ENCODE results near the gene CAPNS2.

The CAPNS2 gene

GRCh38 chr16:55566432-55567175 is at the start of gene CAPNS2:
TSS of gene CAPNS2 (plus strand) at chr16:55566684. CDS start at chr16:55566757, 73 bp downstream.
- DNase-seq, result no peak

DNA sequence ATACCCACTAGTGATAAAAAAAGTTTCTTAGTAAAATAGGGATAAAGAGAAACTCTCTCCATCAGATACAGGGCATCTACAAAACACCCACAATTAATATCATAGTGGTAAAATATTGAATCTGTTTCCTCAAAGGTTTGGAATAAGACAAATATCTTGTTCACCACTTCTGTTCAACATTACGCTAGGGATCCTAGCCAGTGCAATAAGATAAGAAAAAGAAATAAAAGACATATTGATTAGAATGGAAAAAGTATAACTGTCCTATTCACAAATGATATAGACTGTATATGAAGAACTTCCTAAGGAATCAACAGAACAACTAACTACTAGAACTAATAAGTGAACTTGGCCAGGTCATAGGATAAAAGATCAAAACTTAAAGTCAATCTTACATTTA is 44.7 kb upstream of the CAPNS2 start:
- no peak for DNase-seq

GRCh38 chr16:55526441-55526840 is 40.0 kb upstream of the CAPNS2 start:
- DNase-seq, result no peak

- DNase-seq, result no peak
Measured at GRCh38 chr16:55527885-55528284, 38.6 kb upstream of the CAPNS2 start.

DNA sequence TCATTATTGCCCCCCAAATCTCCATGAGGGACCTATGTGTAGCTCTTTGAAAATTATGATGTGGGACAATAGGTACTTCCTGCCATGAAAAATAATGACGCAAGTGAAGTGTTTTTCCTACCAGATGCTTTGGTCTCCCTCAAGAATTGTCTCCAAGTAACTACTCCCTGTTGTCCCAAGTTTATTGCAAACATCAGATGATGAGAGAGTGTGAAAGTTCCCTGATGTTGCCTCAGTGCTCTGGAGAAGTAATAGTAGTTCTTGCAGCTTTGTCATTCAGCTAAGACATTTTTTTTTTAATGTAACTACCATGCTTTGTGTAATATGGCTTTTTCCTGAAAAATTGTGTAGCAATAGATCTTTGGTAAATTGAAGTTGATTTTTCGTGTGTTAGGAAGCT is 37.5 kb upstream of the CAPNS2 start:
- no peak for DNase-seq

DNA sequence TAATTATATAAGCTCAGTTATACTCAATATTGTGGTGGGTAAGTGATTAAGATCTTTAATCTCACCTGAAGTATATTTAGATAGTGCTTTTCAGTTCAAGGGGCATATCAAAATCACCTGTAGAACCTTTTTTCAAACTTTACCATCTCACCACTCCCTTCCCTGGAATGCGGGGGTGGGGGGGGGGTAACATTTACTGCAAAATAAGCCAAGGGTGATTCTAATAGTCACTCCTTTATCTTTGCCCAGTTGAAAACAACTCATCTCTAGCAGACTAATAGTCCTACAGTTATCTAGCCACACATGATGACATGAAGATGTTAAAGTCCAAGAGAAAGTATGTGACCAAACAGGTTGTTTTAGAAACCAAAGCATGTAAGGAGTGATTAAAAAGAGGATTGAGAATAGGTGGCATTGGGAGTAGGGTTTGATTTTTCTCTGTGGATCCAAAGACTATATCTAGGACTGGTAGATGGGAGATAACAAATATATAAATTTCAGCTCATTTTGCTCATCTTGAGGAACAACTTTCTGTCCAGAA is 36.1 kb upstream of the CAPNS2 start:
- DNase-seq, result no peak

- DNase-seq, result no peak
Measured at GRCh38 chr16:55532227-55532626, 34.3 kb upstream of the CAPNS2 start.

GRCh38 chr16:55534756-55535155 is 31.7 kb upstream of the CAPNS2 start:
- no peak for DNase-seq

- DNase-seq, result no peak
Measured at GRCh38 chr16:55539049-55539448, 27.4 kb upstream of the CAPNS2 start.

DNA sequence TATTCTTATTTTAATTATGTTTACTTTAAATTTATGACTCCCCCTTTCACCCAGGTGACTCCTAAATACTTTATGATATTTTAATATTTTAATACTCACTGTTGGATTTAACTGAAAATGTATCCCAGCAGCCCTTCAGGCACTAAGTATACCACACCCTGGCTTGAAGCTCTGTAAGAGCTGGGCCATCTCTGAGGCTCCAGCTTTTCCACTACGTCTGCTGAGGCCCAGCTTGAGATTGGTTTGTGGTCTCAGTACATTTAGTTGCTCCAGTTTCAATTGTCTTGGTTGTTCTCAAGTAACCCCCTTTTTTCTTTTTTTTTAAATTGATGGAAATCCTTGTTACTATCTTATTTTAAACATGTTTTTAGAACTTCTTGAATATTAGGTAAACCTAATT is 27.0 kb upstream of the CAPNS2 start:
- no peak for DNase-seq

DNA sequence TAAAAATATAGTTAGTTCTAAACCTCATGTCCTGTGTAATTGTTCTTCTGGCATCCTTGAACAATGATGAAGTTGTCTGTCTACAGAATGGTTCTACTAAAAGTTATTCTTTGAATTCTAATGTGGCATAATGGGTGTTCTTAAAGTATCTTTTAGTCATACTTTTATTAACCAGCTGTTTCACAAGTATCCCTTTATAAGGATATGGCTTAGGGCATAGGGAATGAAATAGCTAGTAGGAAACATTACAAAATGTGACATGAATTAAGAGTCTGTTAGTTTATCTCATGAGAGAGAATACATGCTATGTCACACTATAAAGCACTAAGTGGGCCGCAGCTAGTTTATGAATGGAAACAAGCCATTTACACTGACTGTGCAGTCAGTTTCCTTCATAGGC is 26.3 kb upstream of the CAPNS2 start:
- no peak for DNase-seq

DNA sequence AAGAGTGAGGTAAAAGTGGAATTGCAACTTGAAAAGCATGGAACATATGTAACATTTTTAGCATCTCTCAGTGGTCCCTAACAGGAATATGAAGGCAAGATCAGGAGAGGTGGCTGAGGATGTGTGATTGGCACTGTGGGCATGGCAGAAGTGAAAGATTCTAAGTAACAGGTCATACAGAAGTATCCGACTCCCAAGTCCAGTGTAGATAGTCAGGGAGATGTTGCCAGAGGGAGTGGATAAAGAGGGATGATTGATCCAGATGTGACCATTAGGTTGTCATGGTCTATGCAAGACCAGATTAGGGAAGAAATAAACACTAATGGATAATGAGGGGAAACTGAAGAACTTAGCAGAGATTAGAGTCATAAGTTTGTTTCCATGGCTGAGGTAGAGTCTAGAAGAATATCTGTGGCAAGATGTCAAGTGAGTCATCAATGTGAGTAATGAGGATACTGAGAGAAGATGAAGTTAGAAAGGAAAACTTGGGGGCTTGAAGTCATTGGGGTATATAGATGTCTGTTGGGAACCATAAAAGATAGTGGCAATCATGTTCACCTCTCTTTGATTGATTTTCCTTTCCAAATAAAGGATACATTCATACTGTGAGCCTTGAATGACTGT is 23.9 kb upstream of the CAPNS2 start:
- DNase-seq, result no peak

DNA sequence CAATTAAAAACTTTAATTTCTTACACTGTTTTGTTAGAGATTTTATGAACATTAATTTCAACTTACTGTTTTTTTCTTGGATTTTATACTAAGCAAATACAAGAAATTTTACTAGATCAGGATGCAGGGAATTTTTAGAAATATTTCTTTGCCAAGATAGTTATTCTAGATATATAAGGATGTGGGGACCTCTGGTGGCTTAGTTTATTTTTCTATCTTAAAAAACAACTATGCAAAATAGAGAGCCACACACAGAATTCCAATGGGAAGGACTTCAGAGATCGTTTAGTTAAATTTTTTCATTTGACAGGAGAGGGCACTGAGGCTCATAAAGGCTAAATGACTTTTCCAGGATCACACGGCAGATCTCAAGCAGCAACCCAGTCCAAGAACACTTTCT is 23.0 kb upstream of the CAPNS2 start:
- no peak for DNase-seq

GRCh38 chr16:55552621-55553020 is 13.9 kb upstream of the CAPNS2 start:
- DNase-seq, result no peak

- no peak for DNase-seq
Measured at GRCh38 chr16:55555436-55555835, 11.0 kb upstream of the CAPNS2 start.

DNA sequence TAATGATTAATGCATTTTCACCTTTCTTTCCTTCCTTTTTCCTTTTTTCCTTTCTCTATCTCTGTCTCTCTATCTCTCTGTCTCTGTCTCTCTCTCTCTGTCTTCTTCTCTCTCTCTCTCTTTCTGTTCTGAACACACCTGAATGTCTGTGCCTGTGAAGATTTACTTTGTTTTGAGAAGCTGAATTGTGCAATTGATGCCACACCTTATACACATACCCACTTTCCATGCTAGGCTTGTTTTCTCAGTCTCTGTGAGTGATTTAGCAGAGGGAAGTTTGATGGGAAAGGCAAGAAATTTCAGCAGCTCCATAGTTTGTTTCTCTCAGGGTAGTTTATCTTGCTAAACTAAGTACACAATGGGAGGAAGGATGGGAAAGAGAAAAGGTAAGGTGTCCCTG is 9.3 kb upstream of the CAPNS2 start:
- no peak for DNase-seq

- DNase-seq, result no peak
Measured at GRCh38 chr16:55559233-55559632, 7.3 kb upstream of the CAPNS2 start.

DNA sequence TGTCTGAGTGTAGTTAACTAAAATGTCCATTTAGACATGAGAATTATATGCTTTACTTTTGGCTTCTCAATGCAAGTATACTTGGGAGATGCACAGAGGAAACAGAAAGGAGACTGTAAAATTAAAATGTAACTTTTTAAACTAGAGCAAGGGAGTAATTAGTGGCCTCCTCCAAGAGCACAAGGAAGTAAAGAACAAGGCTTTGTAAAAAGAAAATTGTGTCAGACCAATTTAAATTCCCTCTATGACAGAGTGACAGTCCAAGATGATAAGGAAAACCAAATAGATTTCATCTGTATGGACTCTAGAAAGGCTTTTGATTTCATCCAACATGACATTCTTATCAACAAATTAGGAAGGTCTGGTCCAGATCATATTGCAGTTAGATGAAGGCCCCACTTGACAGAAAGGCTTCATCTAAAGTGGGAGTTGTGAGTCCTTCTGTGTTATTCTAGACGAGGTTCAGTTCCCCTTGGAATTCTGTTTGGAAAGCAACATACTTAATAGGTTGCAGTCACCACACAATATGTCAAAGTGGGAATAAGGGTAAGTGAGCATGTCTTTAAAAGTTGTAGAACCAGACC is 6.5 kb upstream of the CAPNS2 start:
- no peak for DNase-seq

DNA sequence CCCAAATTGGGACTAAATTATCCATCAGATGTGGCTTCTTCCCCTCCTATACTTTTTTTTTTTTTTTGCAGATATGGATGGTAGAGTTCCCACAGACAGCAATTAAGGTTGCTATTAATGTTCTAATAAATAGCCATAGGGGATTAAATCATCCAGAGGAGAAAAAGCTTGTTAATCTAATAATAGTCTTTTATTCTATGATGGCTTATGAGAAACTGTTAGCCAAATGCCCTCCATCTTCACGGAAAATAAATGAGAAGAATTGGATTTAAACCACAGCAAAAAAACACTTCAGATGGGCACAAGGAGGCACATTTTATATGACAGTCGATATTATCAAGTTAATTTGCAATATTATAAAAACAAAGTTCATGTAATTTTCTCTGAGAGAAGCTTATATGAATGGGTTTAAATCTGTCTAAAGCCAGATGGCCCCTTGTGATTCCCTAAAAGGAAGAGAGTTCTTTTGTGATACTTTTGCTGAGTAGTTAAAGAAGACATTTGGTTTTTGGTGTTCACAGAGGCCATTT is 5.1 kb upstream of the CAPNS2 start:
- no peak for DNase-seq

- no peak for DNase-seq
Measured at GRCh38 chr16:55562936-55563335, 3.5 kb upstream of the CAPNS2 start.

GRCh38 chr16:55563797-55564196 is 2.7 kb upstream of the CAPNS2 start:
- DNase-seq, result no peak

- DNase-seq, result no peak
Measured at GRCh38 chr16:55565086-55565485, 1.4 kb upstream of the CAPNS2 start.

GRCh38 chr16:55567382-55567781 is 898 bp downstream of the CAPNS2 start:
- no peak for DNase-seq

- DNase-seq, result no peak
Measured at GRCh38 chr16:55568207-55568606, 1.7 kb downstream of the CAPNS2 start.
